ENCODE data around the gene PACS2.

- no peak for TF ChIP-seq POLR2A (IDR thresholded peaks at IDR 0.05)
- no peak for TF ChIP-seq CTCF (IDR thresholded peaks at IDR 0.05)
- no peak for TF ChIP-seq POLR2AphosphoS5 (IDR thresholded peaks at IDR 0.05)
These were observed 12.0 kb downstream of the PACS2 start for GRCh38 chr14:105326568-105326867.

All from prostate gland (tissue), 2 donors.